Transverse colon (tissue), 3 donors: Measurements from ENCODE around the gene AOAH.

Experiments used
- CTCF ChIP-seq, 5 experiments: fragments of 200-600 bp in 3 of 5; fragments of 450-650 bp in 2 of 5; sonication (generic) in 3 of 5; IDR thresholded peaks; 1 replicate in 2 of 5; 2 replicates in 3 of 5; pipeline ENCODE4 v1.5.1; 2016 to 2017; ENCODE audit warnings: antibody characterized with exemption in 5 of 5, inconsistent platforms in 3 of 5, mild to moderate bottlenecking in 2 of 5, moderate library complexity in 1 of 5
- POLR2A ChIP-seq: fragments of 450-650 bp; IDR thresholded peaks from one replicate; pipeline ENCODE4 v1.6.1; 2016; ENCODE audit warnings: antibody characterized with exemption, mild to moderate bottlenecking, moderate library complexity

GRCh38 chr7:36575832-36576231, 148.5 kb downstream of the AOAH start:
- no peak for TF ChIP-seq POLR2A
- TF ChIP-seq CTCF (IDR thresholded peaks at IDR 0.05): no peak
